CD4-positive, alpha-beta T cell treated with Interleukin-4 for 1 hour (primary cell): ENCODE results near the gene ATP6V1B1.
A peak's percentile ranks its signal among the peaks of the same experiment; 100 is the strongest.

Experiments used
- DNase-seq, 2 donors: peaks; one replicate each; pipeline ENCODE4 v3.0.0-alpha.2; 2020 to 2022

ATP6V1B1 gene

DNA sequence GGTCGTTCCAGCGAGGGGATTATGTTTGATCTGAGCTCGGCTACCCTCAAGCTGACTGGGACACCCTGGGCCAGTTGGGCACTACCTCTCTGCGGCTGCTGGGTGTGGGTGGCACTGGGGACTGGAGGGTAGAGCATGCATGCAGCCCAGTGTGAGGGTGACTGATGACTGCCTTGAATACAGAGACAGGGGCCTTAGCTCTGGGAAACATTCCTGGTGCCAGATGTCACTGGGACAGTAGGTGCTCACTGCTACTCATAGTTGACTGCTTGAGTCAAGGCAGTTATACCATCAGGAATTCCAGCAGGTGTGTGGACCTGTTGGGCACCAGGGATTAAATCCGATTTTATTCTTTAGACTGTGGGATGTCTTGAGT lies 33.6 kb upstream of the ATP6V1B1 start:
- DNase-seq = no peak

- DNase-seq = no peak
These were observed 33.1 kb upstream of the ATP6V1B1 start for GRCh38 chr2:70902579-70902978.

DNA sequence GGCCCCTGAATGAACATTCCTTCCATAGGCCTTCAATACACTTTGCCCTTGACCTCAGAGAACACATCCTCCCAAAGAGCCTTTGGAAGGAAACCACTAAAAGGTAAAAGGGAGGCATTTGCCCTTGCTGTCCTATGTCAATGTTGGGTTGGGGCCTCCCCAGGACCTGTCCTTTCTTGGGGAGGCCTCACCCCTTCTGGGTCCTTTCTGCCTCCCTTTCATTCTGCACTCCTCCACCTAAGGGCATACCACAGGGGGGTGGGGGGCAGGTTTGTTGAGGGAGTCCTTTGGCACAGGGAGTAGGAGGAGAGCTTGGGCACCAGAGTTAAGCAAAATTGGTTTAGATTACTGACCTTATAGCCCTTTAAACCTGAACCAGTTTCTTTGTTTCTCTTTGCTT lies 32.5 kb upstream of the ATP6V1B1 start:
- no peak for DNase-seq

- no peak for DNase-seq
These were observed 31.9 kb upstream of the ATP6V1B1 start for GRCh38 chr2:70903641-70904340.

GRCh38 chr2:70904371-70905216 lies 31.1 kb upstream of the ATP6V1B1 start:
- no peak for DNase-seq

DNA sequence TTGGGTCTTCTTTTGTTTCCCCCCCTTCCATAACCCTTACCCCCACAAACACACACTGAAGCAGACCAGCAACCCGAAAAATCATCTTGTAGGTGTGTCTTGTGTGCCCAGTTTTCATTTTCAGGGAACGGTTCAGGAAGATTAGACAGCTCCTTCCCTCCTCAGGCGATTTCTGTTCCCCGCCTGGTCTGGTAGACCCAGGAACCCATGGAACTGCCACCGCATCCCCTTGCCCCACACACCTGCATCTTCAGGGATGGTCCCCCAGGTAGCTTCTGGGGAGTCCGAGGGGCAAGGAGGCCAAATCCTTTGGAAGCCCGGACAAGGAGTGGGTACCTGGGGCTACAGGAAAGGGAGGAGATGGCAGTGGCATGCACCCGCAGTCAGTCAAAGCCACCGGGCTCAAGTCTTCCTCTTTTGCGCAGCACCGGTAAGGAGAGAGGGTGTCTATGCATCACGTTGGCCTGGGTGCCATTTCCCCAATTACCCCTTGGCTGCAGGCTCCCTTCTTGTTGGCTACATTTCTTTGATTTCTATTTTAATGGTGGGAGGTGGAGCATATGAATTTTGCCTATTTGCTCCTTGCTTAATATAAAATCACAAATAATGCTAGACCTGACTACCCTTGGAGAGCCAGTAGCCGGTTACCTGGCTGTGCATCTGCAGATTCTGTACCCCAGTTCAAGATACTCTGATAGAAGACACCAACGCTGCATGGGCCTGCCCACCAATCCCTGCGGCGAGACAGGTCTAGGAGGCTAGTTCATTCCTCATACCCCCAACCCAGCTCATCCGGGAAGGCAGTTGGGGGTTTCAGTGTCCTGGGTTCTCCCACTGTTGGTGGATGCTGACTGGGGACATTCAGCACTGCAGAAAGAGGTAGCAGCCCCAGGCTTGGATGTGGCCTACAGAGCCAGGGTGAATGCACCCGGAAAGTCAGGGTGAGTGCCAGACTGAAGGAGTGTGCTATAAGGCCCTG lies 30.0 kb upstream of the ATP6V1B1 start:
- DNase-seq = no peak

DNA sequence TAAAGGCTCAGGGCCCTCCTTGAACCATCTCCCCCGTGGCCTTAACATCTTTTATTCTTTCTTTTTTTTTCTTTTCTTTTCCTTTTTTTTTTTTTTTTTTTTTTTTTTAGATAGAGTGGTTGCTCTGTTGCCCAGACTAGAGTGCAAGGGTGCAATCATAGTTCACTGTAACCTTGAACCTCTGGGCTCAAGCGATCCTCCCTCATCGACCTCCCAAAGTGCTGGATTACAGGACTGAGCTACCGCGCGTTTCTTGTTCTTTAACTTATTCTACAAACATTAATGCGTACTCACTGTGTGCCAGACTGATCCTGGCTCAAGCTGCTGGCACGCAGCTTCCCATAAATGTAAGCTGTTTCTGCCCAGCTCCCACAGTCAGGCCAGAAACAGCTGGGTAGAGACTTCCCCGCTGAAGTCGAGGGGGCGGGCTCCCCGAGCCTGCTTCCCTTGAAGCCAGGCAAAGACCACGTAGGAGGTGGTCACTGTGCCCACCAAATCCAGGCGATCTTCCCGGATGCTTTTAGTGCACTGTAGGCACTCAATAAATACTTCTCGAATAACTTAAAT lies 29.2 kb upstream of the ATP6V1B1 start:
- no peak for DNase-seq

GRCh38 chr2:70907130-70908057 lies 28.3 kb upstream of the ATP6V1B1 start:
- no peak for DNase-seq

GRCh38 chr2:70916291-70916690 lies 19.4 kb upstream of the ATP6V1B1 start:
- DNase-seq = no peak

GRCh38 chr2:70918016-70918415 lies 17.7 kb upstream of the ATP6V1B1 start:
- no peak for DNase-seq

DNA sequence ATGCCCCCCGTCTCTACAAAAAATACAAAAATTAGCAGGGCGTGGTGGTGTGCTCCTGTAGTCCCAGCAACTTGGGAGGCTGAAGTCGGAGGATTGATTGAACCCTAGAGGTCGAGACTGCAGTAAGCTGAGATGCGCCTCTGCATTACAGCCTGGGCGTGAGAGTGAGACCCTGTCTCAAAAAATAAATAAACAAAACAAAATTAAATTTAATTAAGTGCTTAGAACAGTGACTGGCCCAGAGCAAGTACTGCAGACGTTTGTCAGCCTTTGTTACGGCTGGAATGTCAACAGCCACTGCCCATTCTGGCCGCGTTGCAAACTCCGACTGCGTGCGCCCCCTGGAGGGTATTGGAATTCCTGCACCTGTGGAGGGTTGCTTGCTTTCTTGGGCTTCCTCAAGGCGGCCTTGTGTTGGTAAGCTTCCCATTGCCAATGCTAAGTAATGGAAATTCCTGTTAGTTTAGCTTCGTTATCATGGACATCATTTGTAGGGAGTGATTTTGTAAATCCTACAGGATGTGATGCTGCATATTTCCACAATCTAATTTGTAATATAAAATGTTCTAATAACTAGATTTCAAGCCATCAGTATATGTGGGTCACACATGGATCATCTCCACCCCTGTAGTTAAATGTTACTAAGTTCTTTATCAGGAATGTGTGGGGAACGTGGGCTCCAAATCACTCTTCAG lies 15.9 kb upstream of the ATP6V1B1 start:
- DNase-seq = peak; percentile 59 to 62

- DNase-seq = no peak
These were observed 15.4 kb upstream of the ATP6V1B1 start for GRCh38 chr2:70920367-70920715.

DNA sequence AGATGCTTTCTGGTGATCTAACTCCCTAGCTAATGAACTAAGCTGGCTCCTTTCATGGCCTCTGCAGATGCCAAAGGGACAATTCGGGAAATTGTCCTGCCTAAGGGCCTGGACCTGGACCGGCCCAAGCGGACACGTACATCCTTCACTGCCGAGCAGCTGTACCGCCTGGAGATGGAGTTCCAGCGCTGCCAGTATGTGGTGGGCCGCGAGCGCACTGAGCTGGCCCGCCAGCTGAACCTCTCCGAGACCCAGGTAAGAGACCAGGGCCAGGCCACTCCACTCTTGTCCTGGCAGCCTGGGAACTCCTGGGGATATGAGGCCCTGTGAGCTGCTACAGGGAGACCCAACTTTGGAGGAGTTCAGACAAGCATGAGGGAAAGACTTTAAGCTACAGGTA lies 14.7 kb upstream of the ATP6V1B1 start:
- DNase-seq = no peak

- DNase-seq = no peak
These were observed 13.9 kb upstream of the ATP6V1B1 start for GRCh38 chr2:70921839-70922234.

DNA sequence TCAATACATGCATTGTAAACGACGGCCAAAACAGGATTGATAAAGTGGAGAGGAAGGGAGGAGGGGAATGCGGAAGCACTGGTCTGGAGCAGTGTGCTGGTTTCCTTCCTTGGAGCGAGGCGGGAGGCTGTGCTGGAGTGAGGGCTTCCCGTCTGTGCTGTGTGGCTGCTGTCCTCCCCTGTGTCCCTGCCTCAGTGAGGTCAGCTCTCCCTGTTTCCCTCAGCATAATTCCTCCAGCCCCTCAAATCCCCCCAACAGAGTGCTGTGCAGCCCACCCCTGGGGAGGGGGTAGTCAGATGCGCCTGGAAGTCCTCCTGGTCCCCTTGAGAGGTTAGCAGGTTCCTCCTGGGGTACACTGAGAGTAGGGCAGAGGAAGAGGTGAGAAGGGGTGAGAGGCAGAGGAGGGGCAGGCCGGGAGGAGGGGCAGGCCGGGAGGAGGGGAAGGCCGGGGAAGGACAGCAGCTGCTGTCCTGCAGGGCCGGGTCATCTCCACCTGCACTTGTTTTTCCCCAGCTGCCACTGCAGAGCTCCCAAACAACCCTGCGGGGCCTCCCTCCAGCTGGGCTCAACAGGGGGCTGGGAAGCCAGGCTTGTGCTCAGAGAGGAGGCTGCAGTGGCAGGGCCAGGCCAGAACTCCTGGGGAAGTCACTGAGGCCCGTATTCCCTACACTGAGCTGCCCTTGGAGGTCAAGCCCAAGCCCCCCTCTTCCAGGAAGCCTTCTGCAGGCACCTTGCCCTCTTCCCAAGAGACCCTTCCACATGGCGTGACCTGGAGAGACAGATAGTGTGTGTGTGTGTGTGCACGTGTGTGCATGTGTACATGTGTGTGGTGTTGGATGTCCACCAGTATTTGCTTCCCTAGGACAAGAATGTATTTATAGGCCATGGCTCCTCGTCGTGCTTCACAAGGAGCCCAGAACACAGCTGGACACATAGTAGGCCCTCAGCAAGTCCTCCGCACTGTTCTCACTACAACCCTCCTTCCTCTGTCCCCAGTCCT lies 13.2 kb upstream of the ATP6V1B1 start:
- no peak for DNase-seq

GRCh38 chr2:70923378-70924015 lies 12.2 kb upstream of the ATP6V1B1 start:
- no peak for DNase-seq

DNA sequence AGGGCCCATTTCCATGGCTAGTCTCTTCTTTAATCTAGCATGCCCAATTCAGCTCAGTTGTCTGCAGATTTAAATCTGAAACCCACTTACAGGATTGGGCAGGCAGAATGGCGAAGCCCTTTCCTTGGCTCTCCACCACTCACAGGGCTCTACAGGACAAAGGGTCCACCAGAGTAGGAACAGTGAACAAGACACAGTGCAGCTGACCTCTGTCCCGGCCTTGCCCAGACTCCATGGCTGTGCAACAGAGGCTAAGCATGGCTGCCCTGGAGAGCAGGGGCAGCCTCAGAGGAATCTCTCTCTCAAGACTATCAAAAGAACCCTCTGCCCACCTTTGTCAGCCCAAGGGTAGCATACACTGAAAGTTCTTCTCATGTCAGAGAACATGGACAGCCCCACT lies 9.7 kb upstream of the ATP6V1B1 start:
- DNase-seq = no peak

DNA sequence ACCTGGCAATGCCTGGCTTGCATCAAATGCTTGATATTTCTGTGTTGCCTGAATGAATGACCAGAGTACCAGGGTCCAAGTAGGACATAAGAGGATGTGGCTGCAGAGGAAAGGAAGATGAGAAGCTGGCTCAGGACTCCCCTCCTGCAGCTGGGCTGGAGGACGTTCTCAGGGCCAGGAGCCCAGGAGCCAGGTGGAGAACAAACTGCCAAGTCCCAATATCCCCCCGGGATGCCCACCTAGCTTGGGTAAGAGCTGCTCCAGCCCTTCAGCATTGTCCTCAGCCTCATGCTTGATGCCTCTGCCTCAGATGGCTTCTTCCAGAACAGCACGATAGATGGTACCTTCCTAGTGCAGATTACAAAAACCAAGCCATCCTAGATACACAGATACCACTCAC lies 8.6 kb upstream of the ATP6V1B1 start:
- DNase-seq = no peak

DNA sequence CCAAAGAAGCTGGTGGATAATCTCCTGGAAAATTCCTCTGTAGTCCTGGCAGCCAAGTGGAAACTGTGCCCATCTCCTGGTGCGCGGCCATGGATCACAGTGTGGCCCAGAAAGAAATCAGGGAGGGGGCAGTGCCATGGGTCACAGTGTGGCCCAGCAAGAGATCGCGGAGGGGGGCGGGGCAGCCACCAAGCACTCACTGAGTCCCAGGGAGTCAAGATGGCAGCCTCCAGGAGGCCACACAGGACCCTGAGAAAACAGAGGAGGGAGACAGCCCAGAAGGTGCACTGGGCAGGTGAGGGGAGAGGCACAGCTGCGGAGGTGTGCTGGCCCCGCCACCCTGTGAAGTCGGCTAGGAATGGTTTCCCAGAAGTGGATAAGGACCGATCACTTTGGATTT lies 8.1 kb upstream of the ATP6V1B1 start:
- no peak for DNase-seq
